Measurements from ENCODE around the gene ITPR2.

- TF ChIP-seq CTCF (IDR thresholded peaks at IDR 0.05; ENCODE audit: low read depth, low read length, missing input control) (no peak), ATF3 (IDR thresholded peaks at IDR 0.05) (no peak), HNF4G (IDR thresholded peaks at IDR 0.05) (no peak), RAD21 (IDR thresholded peaks at IDR 0.05) (no peak), JUND (IDR thresholded peaks at IDR 0.05) (no peak), YY1 (IDR thresholded peaks at IDR 0.05) (no peak), RXRA (IDR thresholded peaks at IDR 0.05) (no peak), REST (IDR thresholded peaks at IDR 0.05) (no peak)
These were observed 226.1 kb downstream of the ITPR2 start for GRCh38 chr12:26606911-26607310.
